H9 (cell line): Measurements from ENCODE around the gene SLC41A1. TPM values are rescaled to one million over a fixed set of nuclear protein-coding genes. Genes with fewer than 3 reads are reported as not detected.
A peak's percentile ranks its signal among the peaks of the same experiment; 100 is the strongest.

Experiments
- DNase-seq: peaks from one replicate; pipeline ENCODE4 v3.0.0-alpha.2; 2017
- H2AFZ ChIP-seq: one replicate; pipeline ENCODE4 v1.6.1; 2013; ENCODE audit warnings: mild to moderate bottlenecking, low read length, control low read depth, moderate library complexity
- H2AK5ac ChIP-seq: 2 replicates; pipeline ENCODE4 v1.6.1; 2013; ENCODE audit warnings: low read length, control low read depth, mixed read lengths; ENCODE audit not compliant: insufficient read length
- H2BK120ac ChIP-seq: one replicate; pipeline ENCODE4 v1.6.1; 2013; ENCODE audit warnings: low read depth, mild to moderate bottlenecking, low read length, control low read depth, inconsistent platforms; ENCODE audit not compliant: poor library complexity, severe bottlenecking
- H2BK12ac ChIP-seq: 2 replicates; pipeline ENCODE4 v1.6.1; 2013; ENCODE audit warnings: low read length, control low read depth, mixed read lengths, low read depth; ENCODE audit not compliant: insufficient read length
- H2BK15ac ChIP-seq: 2 replicates; pipeline ENCODE4 v1.6.1; 2013; ENCODE audit warnings: low read depth, low read length, control low read depth
- H2BK20ac ChIP-seq: one replicate; pipeline ENCODE4 v1.6.1; 2013; ENCODE audit warnings: low read depth, mild to moderate bottlenecking, low read length, control low read depth, inconsistent platforms; ENCODE audit not compliant: poor library complexity, severe bottlenecking
- H2BK5ac ChIP-seq: 2 replicates; pipeline ENCODE4 v1.6.1; 2013; ENCODE audit warnings: low read length, control low read depth, mixed read lengths; ENCODE audit not compliant: insufficient read length
- H3K14ac ChIP-seq: 2 replicates; pipeline ENCODE4 v1.6.1; 2013; ENCODE audit warnings: low read length, control low read depth; ENCODE audit not compliant: insufficient read depth
- H3K18ac ChIP-seq: 2 replicates; pipeline ENCODE4 v1.6.1; 2013; ENCODE audit warnings: low read depth, mild to moderate bottlenecking, mixed read lengths, low read length, control low read depth; ENCODE audit not compliant: insufficient read length
- H3K23ac ChIP-seq: 2 replicates; pipeline ENCODE4 v1.6.1; 2013; ENCODE audit warnings: low read length, control low read depth, mixed read lengths, low read depth; ENCODE audit not compliant: insufficient read length
- H3K23me2 ChIP-seq: 2 replicates; pipeline ENCODE4 v1.6.1; 2013; ENCODE audit warnings: low read depth, mild to moderate bottlenecking, mixed read lengths, low read length, control low read depth; ENCODE audit not compliant: insufficient read length, poor library complexity, severe bottlenecking
- H3K27ac ChIP-seq: 2 replicates; pipeline ENCODE4 v1.5.1; 2013; ENCODE audit warnings: low read length, control low read depth, mixed read lengths, low read depth; ENCODE audit not compliant: insufficient read length
- H3K27me3 ChIP-seq: 2 replicates; pipeline ENCODE4 v1.6.1; 2013; ENCODE audit warnings: low read length, control low read depth, inconsistent platforms; ENCODE audit not compliant: insufficient read depth
- H3K4ac ChIP-seq: 2 replicates; pipeline ENCODE4 v1.6.1; 2013; ENCODE audit warnings: low read depth, mild to moderate bottlenecking, control low read depth, inconsistent platforms, low read length, moderate library complexity
- H3K4me1 ChIP-seq: 2 replicates; pipeline ENCODE4 v1.6.1; 2013; ENCODE audit warnings: low read length, control low read depth, inconsistent platforms; ENCODE audit not compliant: insufficient read depth
- H3K4me2 ChIP-seq: 2 replicates; pipeline ENCODE4 v1.6.1; 2013; ENCODE audit warnings: low read length, control low read depth, mixed read lengths; ENCODE audit not compliant: insufficient read length, insufficient read depth
- H3K56ac ChIP-seq: 2 replicates; pipeline ENCODE4 v1.6.1; 2013; ENCODE audit warnings: low read depth, mild to moderate bottlenecking, mixed read lengths, low read length, control low read depth; ENCODE audit not compliant: insufficient read length
- H3K79me1 ChIP-seq: 2 replicates; pipeline ENCODE4 v1.6.1; 2013; ENCODE audit warnings: low read depth, mild to moderate bottlenecking, moderate library complexity, low read length, control low read depth, inconsistent platforms; ENCODE audit not compliant: insufficient read depth, poor library complexity, severe bottlenecking
- H3K79me2 ChIP-seq: 2 replicates; pipeline ENCODE4 v1.6.1; 2013; ENCODE audit warnings: low read length, control low read depth, inconsistent platforms; ENCODE audit not compliant: insufficient read depth
- H3K9ac ChIP-seq: 2 replicates; pipeline ENCODE4 v1.6.1; 2013; ENCODE audit warnings: low read length, control low read depth, mixed read lengths; ENCODE audit not compliant: insufficient read length; ENCODE audit errors: extremely low read depth
- H3K9me3 ChIP-seq: one replicate; pipeline ENCODE4 v1.6.1; 2013; ENCODE audit warnings: low read depth, low read length, inconsistent platforms; ENCODE audit not compliant: control insufficient read depth
- H3T11ph ChIP-seq: one replicate; pipeline ENCODE4 v1.6.1; 2013; ENCODE audit warnings: mild to moderate bottlenecking, low read length, control low read depth, inconsistent platforms
- H4K20me1 ChIP-seq: one replicate; pipeline ENCODE4 v1.6.1; 2013; ENCODE audit not compliant: control insufficient read depth, insufficient read length, insufficient read depth
- H4K5ac ChIP-seq: 2 replicates; pipeline ENCODE4 v1.6.1; 2013; ENCODE audit warnings: low read depth, mild to moderate bottlenecking, mixed read lengths, low read length, control low read depth; ENCODE audit not compliant: insufficient read length
- H4K8ac ChIP-seq: replicated peaks from 2 replicates; pipeline ENCODE4 v1.6.1; 2013; ENCODE audit warnings: low read length, control low read depth, mixed read lengths, low read depth; ENCODE audit not compliant: insufficient read length
- H4K91ac ChIP-seq: 2 replicates; pipeline ENCODE4 v1.6.1; 2013; ENCODE audit warnings: low read depth, mild to moderate bottlenecking, moderate library complexity, mixed read lengths, low read length, control low read depth; ENCODE audit not compliant: insufficient read length
- H3K27ac Mint-ChIP-seq, 3 experiments: 2 replicates in 2 of 3; 3 replicates in 1 of 3; pipeline ENCODE4 v1.8.0; 2020 to 2021; ENCODE audit warnings: mixed read lengths in 3 of 3, mild to moderate bottlenecking in 1 of 3, moderate library complexity in 1 of 3
- H3K27me3 Mint-ChIP-seq: 2 replicates; pipeline ENCODE4 v1.8.0; 2021; ENCODE audit warnings: low read depth, mild to moderate bottlenecking, moderate library complexity, mixed read lengths
- H3K36me3 Mint-ChIP-seq, 3 experiments: 2 replicates in 2 of 3; 3 replicates in 1 of 3; pipeline ENCODE4 v1.8.0; 2020 to 2021; ENCODE audit warnings: low read depth in 3 of 3, mixed read lengths in 3 of 3; ENCODE audit not compliant: insufficient read depth in 1 of 3
- H3K4me1 Mint-ChIP-seq, 2 experiments: 2 replicates each; pipeline ENCODE4 v1.8.0; 2020; ENCODE audit warnings: mixed read lengths in 2 of 2
- H3K4me3 Mint-ChIP-seq, 2 experiments: 2 replicates in 1 of 2; 3 replicates in 1 of 2; pipeline ENCODE4 v1.8.0; 2020 to 2021; ENCODE audit warnings: mild to moderate bottlenecking in 2 of 2, mixed read lengths in 2 of 2, moderate library complexity in 1 of 2
- H3K9me3 Mint-ChIP-seq, 2 experiments: 2 replicates in 1 of 2; 3 replicates in 1 of 2; pipeline ENCODE4 v1.8.0; 2020; ENCODE audit warnings: mild to moderate bottlenecking in 2 of 2, mixed read lengths in 2 of 2, moderate library complexity in 1 of 2
- CTCF ChIP-seq: fragments of 200-600 bp; sonication (generic); conservative IDR thresholded peaks from 3 replicates; pipeline ENCODE4 v1.8.0; 2021; ENCODE audit warnings: antibody characterized with exemption, mild to moderate bottlenecking
- WGBS: extraction: QIAGEN DNeasy Blood & Tissue Kit; methylation state at CpG from one replicate; pipeline ENCODE4 v1.1.7; 2013; ENCODE audit warnings: missing lambda C conversion rate, low lambda C conversion rate, mixed read lengths; ENCODE audit not compliant: insufficient read length; ENCODE audit errors: extremely low coverage; 5-methylcytosine and 5-hydroxymethylcytosine counted together
- total RNA-seq: library from RNA; stranded (reverse); gene quantifications from 2 replicates; pipeline ENCODE4 v1.2.1, GENCODE V29; 2021

SLC41A1 gene
- total RNA-seq, 1 experiment from 2014 or later, result 18.2 TPM

- no CpG with 5 or more reads among the region's 3 CpGs for WGBS
- Histone ChIP-seq H3K9me3 (no peaks in the 10 kb centered on the region), H4K8ac (no peak overlapping the region), H2AFZ (no peak overlapping the region), H2BK20ac (no peak overlapping the region), H3K27me3 (no peaks in the 10 kb centered on the region), H2BK12ac (no peak overlapping the region), H3K79me2 (0 out of 2 replicates have a peak, but pooled peaks cover 2% of the 10 kb centered on the region), H3K4me2 (no peak overlapping the region), H3K56ac (no peak overlapping the region), H3K4me1 (no peaks in the 10 kb centered on the region; the same call in 1 of the 2 replicates), H2BK120ac (no peak overlapping the region), H3K4ac (no peak overlapping the region), H2AK5ac (no peak overlapping the region), H3K23ac (no peak overlapping the region), H3K14ac (no peak overlapping the region), H2BK15ac (no peak overlapping the region), H3K9ac (no peak overlapping the region), H3T11ph (no peak overlapping the region), H4K91ac (no peak overlapping the region), H3K27ac (no peak overlapping the region), H4K20me1 (no peaks in the 10 kb centered on the region), H3K79me1 (no peaks in the 10 kb centered on the region), H3K18ac (no peak overlapping the region), H3K23me2 (no peaks in the 10 kb centered on the region), H2BK5ac (no peak overlapping the region), H4K5ac (no peak overlapping the region)
- Mint-ChIP-seq H3K27ac (peak overlapping the region in 1 of 3 experiments; percentile 68; a peak in 1 of 7 replicates), H3K4me3 (no peak overlapping the region), H3K27me3 (no peaks in the 10 kb centered on the region), H3K36me3 (peaks cover 0 to 4% (median 4%) of the 10 kb centered on the region in 3 experiments; a peak in 3 of 7 replicates), H3K4me1 (peaks cover 33 to 36% of the 10 kb centered on the region in 2 experiments), H3K9me3 (peaks cover 4 to 5% of the 10 kb centered on the region in 2 experiments; a peak in 3 of 5 replicates)
- no peak for DNase-seq
- no peak for TF ChIP-seq CTCF
These were observed 14.0 kb upstream of the SLC41A1 start for GRCh38 chr1:205826995-205827394.
